Stimulated activated CD8-positive, alpha-beta memory T cell treated with anti-CD3 and anti-CD28 coated beads, Interleukin-4, amount 100 ng/mL, for 4 hours (primary cell): ENCODE measurements around the gene AQP5.

Experiments used
- DNase-seq, 2 donors: peaks; one replicate each; pipeline ENCODE4 v3.0.0-alpha.2; 2020; ENCODE audit warnings: low read depth in 2 of 2, low spot score in 1 of 2

AQP5 gene

DNA sequence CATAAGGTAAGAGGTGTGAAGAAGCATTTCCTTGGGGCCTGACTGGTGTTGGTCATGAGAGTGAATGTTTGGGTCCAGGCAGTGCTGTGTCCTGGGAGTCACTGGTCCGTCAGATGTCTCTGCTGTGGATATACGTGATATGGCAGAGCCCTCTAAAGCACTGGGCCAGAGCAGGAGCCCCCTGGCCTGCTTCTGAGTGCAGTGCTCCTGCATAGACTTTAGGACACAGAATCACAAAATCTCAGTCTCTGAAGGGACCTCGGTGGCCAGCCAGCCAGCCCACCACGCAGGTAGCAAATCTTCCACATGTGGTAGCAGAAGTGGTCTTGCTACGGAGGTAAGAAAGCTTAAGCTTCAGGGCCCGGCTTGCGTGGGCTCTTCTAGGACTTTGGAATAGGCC, 29.6 kb upstream of the AQP5 start:
- DNase-seq, result no peak

DNA sequence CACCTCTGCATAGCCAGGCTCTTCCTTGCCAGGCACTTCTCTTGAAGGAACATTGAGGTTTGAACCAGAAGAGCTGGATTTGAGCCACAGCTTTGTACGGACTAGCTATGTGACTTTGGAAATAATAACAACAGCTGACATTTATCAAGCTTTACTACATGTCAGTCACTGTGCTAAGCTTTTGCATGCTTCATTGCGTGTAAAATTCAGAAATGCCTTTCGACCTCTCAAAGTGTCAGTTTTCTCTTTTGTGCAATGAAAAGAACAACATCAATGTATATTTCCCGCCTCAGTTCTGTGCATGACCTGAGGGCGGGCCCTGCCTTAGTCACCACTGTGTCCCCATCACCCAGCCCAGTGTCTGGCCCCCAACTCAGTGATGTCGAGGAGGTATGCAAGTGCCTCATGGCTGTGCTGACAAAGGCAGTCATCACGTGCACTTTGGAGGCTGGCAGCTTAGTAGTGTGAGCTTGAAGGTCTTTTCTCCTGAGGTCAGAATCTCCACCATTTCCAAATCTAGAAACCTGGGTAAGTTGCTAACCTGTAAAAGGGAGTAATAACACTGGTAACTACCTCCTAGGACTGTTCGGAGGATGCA, 29.0 kb upstream of the AQP5 start:
- DNase-seq, result no peak

DNA sequence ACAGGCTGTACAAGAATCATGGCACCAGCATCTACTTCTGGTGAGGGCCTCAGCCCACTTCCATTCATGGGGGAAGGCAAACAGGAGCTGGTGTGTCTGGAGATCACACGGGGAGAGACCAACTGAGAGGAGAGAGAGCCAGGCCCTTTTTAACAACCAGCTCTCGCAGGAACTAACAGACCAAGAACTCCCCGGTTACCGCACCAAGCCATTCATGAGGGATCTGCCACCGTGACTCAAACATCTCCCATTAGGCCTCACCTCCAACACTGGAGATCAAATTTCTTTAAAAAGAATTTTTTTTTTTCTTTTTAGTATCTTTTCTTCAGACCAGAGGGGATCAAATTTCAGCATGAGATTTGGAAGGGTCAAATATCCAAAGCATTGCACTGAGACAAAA, 27.9 kb upstream of the AQP5 start:
- DNase-seq, result no peak

DNA sequence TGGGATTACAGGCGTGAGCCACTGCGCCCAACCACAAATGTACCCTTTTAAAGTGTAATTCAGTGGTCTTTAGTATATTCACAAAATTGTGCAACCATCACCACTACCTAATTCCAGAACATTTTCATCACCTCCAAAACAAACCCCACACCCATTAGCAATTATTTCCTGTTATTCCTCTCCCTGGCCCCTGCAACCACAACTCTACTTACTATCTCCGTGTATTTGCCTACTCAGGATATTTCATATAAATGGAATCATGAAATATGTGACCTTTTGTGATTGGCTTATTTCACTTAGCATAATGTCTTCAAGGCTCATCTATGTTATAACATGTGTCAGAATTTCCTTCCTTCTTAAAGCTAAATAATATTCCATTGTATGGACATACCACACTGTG, 27.2 kb upstream of the AQP5 start:
- DNase-seq, result no peak

DNA sequence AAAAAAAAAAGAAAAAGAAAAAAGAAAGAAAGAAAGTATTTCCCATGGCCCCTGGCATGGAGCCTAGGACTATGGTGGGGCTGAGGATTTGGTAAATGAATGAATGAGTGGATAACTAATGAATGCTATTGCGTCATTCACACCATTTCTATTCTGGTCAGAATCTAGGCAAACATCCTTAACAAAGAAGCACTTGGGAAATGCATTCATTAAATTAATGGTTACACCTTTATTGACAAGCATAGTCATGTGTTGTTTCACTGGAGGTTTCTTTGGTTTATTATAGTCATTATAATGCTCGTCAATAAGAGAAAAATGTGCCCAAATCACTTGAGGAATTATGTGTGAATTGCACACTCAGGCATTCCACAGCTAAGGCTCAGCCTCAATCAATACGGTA, 24.7 kb upstream of the AQP5 start:
- no peak for DNase-seq

DNA sequence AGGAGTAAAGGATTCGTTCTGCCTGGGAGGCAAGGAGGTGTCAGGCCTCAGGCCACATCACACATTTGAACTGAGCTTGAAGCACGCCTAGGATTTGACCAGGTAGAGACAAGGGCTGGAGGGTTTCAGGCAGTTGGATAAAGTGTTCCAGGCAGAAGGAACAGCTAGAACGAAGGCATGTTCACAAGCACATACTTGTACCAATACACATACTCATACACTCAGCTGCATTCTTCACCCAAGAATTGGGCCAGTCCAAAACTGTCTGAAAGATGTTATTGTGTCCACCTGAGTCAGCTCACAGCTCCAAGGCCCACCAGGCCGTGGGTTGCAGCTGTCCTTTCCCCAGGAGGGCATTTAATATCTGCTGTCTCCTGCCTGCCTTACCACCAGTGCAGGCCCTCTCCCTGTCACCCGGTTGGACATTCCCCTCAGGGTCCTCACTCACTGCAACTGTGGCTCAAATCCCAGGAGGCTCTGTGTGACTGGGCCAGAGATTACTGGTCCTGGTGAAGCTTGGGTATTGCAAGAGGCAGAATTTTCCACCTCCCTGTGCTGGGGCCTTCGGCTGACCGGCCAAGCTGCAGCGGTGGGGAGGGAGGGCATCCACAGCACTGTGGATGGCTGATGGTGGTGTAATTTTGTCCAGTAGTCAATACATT, 23.9 kb upstream of the AQP5 start:
- no peak for DNase-seq

DNA sequence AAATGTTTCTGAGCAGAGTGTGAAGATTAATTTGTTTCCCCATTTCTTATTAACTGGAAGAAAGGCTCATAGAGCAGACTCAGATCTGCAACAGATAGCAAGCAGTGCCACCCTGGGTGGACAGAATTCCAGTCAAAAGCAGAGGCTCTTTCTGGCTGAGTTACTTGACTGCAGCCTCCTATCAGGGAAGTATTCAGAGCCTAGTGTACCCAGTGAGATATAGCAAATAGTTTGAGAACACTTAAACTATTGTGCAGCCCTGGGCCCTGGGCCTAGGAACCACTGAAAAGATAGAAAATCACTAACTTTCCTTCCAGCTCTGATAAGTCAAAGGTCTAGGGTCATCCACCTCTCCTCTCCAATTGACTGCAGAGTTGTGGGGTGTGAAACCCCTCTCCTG, 22.4 kb upstream of the AQP5 start:
- DNase-seq, result no peak

DNA sequence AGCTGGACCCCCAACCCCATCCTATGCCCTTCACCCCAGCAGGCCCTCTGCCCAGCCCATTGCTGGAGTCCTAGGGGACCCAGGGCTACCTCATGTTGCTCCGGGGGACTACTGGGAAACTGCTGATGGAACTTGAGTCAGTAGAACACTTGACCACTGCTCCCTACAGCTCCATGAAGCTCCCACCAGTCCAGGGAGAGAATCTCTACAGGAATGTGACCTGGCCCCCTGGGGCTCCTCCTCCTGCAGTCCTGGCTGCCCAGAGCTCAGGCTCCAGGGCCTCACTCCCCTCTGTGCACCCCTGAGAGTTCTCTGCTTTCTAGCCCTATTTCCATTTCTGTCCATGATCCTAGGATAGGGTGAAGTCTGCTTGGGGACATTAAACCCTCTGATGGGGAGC, 22.0 kb upstream of the AQP5 start:
- no peak for DNase-seq

DNA sequence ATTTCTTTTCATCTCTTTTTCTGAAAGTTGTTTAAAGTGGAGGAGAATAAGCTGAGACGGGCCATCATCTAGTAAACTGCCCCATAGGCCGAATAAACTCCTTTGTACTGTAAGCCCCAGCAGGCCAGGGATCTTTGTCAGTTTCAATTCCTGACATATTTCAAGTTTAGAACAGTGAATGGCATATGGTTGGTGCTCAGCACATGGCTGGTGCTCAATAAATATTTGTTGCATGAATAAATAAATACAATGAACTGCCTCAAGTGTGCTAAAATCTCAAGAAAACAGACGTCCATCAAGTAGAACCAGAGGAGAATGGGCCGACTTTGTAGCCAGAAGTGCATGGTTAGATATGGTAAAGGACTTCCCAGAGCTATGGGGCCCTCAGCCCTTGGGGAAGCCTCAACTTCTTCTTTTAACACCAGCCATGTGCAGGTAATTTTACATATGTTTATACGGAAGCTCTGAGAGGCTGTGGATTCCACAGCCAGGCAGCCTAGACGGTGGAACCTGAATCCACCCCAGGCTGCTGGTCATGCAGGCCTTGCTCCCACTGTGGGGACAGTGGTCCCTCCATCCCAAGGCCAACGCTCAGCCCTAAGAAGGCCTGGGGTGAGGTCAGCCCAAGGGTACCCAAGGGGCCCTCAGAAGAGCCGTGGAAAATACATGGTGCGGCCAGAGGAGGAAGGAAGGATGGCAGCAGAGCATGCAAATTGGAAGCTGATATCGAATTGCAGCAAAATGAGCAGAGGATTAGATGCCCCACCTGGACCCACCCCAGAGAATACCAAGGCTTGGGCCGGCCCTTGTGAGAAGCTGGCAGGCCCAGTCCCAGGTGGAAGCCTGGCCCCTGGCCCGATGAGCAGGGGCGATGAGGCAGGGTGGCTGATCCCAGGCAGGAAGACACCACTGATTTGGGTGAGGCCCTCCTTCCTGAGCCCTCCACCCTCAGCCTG, 19.8 kb upstream of the AQP5 start:
- DNase-seq, result no peak

DNA sequence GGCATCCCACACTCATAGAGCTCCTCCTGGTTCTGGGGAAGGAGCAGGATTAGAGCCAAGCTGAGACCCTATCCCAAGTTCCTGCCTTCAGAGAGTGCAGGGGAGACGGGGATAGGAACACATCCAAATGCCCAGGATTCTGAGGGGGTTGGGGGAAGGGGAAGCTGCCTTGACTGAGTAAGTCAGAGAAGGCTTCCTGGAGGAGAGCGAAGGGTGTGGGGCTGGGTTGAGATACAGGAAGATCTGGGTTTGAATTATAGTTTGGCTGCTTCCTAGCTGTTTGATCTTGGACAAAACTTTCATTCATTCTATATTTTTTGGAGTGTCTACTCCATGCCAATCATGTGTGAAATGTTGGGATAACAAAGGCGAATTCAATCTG, 19.2 kb upstream of the AQP5 start:
- DNase-seq, result no peak

DNA sequence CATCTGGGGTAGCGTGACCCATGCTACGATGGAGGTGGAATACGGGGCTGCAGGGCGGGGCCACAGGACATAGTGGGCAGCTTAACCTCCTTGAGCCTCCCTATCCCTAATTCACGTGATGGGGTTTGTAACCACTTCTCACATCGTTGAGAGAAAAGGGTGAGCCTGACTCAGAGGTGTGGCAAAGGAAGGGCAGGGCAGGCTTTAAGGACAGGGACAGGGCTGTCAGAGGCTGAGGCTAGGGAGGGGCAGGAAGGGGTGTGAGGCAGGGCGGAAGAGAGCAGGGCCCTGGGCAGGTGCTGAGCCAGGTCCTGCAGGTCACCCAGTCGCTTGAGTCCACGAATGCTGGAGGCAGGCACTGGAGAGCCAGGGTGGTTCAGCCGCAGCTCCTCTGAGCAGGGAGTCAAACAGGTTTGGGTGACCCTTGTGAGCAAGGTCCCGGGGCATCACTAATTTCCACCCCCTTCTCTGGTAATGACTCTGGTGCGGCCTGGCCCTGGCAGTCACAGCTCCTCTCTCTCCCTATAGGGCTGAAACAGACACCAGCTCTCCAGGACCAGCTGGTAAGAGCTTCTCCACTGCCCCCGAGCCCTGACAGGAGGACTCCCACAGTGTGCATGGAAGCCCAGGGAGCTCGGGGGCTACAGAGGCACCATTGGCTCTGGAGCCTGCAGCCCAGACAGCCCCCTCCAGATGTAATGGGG, 18.6 kb upstream of the AQP5 start:
- DNase-seq, result no peak

DNA sequence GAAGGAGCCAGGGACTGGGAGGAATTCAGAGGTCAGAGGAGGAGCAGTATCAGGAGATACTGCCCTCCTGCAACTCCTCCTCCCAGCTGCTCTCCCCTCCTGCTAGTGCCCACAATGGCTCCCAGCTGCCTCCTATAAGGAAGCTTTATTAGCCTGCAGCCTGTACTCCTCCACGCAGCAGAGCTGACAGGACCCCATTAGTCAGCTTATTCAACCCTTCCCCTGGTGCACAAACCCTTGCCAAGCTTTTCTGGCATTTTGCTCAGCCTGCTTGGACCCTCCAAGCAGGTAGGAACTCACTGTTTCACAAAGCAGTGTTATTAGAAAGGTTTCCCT, 18.1 kb upstream of the AQP5 start:
- DNase-seq, result no peak

DNA sequence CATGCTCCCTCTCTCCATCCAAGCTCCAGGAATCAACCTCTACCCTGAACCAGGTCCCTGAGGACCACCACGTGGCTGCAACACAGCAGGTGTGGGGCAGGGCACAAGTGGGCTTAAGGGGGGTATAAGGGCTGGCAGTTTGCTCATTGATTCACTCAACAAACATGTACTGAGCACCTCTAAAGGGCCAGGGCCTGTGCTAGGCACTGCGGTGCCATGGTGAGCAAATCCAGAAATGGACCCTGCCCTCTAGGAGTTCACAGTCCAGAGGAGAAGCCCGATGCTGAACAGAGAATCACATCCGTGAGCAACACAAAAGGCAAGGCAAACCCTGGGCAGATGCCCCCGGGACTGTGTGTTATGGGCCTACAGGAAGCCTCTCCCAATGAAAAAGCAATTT, 17.6 kb upstream of the AQP5 start:
- DNase-seq, result no peak

DNA sequence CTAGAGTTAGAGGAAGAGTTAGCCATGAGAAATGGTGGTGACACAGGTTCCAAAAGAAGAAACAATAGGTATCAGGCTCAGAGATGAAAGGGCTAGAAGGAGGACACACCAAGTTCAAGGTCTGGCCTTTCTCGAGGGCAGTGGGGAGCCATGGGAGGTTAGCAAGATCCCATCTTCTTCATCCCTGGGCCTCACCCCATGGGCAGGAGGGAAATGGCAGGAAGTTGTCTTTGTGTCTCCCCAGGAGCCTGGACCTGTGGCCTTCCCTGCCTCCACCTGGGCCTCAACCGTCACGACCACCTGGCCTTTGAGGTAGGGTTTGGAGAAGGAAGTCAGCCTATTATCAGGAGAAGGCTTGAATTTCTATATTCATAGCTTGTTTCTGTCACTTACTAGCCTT, 17.0 kb upstream of the AQP5 start:
- DNase-seq, result no peak

DNA sequence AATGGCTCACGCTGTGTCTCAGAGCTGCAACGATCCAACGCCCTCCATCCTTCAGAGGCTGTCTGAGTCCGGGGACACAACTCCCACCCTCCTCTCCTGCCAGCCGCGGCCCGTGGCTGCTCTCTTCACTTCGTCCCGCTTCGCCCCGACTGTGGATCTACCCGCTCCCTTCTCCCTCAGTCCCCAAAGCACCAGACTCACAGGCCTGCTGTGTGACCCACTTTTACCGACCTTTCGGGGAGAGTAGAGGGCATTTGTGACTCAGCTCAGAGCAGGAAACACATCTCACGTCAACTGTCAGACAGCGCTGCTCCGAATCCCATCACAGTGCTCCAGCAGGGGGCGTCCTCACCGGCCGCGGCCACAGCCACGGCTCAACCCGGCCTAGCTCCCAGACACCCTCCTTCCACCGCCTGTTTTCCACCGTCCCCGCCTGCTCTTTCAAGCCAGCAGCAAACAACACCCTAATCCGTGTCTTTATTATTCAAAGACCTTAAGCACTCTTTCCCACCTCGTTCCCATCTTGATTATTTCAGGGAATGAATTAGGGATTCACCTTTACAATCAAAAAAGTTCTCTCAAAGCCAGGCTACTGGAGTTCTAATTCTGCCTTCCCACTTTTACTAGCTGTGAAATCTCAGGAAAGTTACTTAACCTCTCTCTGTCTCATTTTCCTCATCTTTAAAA, 16.1 kb upstream of the AQP5 start:
- peak; percentile 67 to 68 for DNase-seq

DNA sequence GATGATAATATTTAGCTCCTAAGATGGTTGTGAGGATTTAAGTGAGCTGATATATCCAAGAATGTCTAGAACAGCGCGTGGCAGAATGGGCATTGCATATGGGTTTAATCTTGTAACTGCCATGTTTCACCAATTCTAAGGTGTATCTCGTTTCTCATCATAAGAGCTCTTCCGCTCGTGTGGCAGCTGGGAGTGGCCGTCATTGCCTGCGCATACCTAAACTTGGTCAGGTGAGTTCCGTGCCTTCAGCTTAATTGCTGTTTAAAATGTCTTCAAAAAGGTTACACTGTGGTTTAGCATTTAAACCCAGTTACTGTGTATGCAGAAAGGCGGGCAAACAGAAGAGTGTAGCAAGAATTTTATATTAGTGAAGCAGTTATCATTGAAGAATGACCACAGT, 15.6 kb upstream of the AQP5 start:
- DNase-seq, result no peak

DNA sequence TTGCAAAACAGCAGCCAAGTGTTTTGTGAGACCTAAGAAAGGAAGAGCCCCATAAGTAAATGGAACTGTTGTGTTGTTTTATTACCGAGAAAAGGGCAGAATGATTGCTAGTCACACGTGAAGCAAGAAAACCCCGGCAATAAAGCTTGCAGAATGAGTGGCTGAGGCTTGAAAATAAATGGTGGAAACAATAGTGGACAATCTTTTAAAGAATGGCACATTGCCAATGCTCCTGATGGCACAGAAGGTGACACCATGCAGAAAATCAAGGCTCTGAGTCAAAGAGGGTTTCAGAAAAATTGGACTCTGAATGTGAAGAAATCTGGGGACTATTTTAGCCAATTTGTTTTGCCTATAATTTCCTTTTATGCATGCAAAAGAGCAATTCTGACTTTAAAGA, 15.2 kb upstream of the AQP5 start:
- no peak for DNase-seq

DNA sequence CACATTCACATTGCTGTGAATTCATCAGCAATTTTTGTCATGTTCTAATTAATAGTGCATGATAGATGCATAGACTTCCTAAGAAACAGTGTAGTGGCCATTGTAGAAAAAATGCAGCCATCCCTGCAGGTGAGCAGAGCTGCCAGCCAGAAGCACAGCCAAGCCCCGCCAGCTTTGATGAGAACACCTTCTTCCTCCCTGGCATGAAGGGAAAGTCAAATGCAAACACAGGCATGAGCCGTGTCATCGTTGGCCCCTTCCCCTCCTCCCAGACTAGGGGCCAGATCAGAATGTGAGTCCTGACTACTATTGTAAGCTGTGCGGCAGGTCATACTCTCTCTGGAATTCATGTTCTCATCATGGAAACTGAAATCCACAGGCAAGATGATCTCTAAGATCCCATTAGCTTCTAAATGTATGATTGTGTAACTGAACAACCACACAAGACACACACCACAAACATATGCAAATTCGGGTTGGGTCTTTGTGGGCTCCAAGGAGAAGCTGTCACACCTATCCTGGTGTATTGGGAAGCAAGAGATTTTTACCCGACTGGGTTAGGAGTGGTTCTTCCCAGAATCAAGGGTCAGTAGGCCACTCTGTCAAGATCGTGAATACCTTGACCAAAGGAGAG, 14.0 kb upstream of the AQP5 start:
- DNase-seq, result no peak

DNA sequence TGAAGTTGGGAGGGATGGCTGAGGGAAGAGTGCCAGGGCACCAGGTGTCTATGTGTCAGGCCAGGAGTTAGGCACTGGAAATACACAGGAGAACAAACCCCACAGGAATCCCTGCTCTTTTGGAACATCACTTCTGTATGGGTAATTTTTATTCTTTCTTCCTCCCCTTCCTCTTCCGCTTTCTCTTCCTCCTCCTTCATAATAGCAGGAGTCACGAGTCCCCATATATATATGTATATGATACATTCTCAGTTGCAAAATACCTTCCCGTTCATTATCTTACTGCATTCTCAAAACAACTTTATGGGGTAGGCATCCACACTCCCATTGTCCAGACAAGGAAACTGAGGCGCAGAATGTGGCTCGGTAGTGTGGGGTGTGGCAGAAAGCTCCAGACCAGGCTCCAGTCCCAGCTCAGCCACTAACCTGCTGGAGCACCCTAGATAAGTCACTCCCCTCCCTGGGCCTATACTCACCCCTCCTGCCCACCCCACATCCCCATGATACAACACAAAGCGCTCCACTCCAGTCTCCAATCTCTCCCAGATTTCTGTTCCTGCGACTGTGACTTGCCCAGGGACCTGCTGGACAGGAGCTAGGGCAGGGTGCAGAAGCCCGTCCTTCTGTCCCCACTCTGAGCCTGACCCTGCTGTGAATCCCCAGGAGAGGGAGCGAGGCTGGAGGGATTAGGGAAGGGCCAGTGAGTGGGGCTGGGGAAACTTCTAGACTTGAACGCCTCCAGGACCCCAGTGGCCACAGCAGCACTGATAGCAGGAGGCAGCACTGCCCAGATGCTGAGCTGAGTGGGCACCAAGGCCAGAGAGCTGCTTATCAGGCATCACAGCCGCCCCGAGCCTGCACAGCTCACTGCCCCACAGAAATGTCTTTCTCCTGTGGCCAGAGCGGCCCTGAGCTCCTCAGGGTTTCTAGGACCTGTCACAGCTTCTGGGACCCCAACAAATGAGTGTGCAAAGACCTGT, 12.5 kb upstream of the AQP5 start:
- no peak for DNase-seq

DNA sequence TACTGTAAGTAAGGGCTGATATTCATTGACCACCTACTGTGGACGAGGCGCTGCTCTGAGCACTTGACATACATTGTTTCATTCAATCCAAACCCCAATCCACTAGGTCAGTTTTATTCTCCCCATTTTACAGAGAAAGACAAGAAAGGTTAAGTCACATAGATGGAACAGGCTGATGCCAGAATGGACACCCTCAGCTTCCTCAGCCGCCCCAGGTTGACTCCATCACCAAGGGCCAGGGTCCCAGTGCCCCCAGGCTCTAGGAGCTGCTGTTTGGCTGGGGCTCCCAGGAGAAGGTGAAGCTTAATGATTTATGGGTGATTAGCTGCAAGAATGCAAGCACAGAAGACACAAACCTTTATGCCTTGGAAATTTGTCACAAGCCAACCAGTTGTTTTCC, 11.8 kb upstream of the AQP5 start:
- no peak for DNase-seq
